GM18867 (cell line): ENCODE measurements around the gene PGBD5.

Experiments used
- ATAC-seq: cut with Tn5 transposase; IDR thresholded peaks from one replicate; pipeline ENCODE4 v1.9.1; 2021; ENCODE audit warnings: mild to moderate bottlenecking, moderate library complexity; ENCODE audit not compliant: unreplicated experiment

Gene PGBD5

DNA sequence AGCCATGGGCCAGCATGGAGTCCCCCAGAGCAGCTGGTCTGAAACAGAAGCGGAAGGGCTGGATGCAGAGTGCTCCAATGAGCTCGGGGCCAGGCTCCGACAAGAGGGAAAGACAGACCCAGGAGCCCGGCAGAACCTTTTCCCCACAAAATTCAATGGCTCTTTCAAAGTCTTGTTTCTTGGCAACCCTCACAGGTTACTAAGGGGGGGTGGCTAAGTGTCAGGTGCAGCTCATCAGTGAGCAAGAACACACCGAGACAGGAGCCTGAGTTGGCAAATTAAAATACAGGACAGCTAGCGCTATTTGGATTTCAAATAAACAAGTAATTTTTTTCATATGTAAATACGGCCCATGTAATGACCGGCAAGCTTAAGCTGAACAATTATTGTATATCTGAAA lies 27.3 kb downstream of the PGBD5 start:
- ATAC-seq, result no peak

DNA sequence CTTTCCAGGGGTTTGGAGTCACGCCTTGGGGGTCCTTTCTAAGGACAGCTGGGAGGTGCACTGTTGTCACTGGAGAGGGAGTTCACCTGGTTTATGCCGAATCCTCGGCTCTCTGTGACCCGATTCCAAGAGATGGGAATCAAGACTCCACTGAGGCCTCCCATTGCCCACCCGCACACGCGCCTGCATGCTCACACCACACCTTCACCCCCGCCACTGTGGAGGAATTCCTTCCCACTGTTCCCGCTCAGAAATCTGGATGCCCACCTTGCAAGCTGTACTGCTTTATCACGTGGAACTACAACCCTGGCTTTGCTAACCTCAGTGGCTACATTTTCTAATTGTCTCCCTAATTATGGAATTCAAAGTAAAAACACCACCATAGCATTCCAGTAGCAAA lies 29.2 kb downstream of the PGBD5 start:
- no peak for ATAC-seq

DNA sequence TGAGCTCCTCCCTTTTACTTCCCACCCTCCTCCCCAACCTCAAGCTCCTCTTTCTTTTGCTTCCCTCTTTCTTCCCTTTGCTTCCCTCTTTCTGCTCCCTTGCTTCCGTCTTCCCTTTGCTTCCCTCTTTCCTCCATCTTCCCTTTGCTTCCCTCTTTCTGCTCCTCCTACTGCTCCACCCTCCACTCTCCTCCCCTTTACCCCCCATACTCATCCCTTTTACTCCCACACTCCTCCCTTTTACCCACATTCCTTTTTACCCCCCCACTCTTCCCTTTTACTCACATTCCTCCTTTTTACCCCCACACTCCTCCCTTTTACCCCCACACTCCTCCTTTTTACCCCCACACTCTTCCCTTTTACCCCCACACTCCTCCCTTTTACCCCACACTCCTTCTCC lies 30.2 kb downstream of the PGBD5 start:
- ATAC-seq, result no peak

GRCh38 chr1:230394741-230395140 lies 31.4 kb downstream of the PGBD5 start:
- ATAC-seq, result no peak

GRCh38 chr1:230394134-230394533 lies 32.0 kb downstream of the PGBD5 start:
- no peak for ATAC-seq

DNA sequence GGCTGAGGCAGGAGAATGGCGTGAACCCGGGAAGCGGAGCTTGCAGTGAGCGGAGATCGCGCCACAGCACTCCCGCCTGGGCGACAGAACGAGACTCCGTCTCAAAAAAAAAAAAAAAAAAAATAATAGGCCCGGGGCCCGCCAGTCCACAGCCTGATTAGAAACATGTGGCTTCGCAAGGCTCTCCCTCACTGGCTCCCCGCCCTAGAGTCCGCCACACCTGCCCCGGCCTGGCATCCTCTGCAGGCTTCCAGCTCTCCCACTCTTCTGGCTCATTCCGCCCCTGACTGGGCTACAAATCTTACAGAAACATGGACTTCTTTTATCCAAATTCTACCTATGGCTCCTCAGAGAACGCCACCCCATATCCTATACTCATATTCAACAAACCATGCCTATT lies 32.4 kb downstream of the PGBD5 start:
- ATAC-seq, result no peak

- ATAC-seq, result no peak
These were observed 33.1 kb downstream of the PGBD5 start for GRCh38 chr1:230392920-230393521.

DNA sequence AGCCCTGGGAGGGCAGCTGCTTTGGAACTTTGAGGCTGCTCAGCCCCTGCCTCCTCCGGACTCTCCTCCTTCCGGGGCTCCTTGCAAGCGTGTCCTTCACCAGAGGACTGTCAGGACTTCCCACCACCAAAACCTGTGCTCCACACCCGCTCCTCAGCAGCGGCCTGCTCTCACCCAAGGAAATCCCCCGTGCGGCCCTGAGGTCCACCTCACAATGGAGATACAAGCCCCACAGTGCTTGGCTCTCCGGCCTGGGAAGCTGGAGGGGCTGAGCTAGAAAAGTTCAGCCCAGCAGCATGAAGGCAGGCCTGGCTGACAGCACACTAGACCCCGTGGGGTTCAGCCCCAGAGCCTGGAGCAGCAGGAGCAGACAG lies 33.6 kb downstream of the PGBD5 start:
- ATAC-seq, result no peak

- ATAC-seq, result no peak
These were observed 34.2 kb downstream of the PGBD5 start for GRCh38 chr1:230391776-230392535.

GRCh38 chr1:230390371-230390770 lies 35.8 kb downstream of the PGBD5 start:
- ATAC-seq, result no peak

GRCh38 chr1:230387876-230388275 lies 38.3 kb downstream of the PGBD5 start:
- no peak for ATAC-seq

DNA sequence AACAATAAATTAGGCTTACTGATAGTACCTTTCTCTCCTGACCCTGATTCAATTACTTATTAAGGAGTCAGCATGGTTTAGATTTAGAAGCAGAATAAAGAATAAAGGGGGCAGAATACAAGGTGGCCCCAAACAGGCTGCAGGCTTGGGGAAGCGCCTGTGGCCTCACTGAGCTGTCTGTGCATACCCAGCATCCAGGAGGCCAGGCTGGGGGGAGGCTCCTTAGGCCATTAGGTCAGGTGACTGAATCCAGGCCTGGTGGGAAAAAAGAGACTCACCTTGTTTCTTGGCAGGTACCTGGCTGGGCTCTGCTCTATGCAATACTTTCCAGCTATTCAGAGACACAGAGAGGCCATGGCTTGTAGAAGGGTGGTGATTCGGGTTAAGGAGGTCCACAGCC lies 38.8 kb downstream of the PGBD5 start:
- ATAC-seq, result no peak

GRCh38 chr1:230386637-230387262 lies 39.4 kb downstream of the PGBD5 start:
- ATAC-seq, result no peak

DNA sequence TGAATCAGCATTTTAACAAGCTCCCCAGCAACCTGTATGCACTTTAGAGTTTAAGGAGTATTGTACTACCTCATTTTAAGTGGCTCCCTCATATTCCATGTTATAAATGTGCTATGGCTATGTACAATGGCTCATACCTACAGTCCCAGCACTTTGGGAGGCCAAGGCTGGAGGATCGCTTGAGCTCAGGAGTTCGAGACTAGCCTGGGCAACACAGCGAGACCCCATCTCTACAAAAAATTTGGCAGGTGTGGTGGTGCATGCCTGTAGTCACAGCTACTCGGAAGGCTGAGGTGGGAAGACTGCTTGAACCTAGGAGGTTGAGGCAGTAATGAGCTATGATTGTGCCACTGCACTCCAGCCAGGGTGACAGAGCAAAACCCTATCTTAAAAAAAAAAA lies 40.2 kb downstream of the PGBD5 start:
- ATAC-seq, result no peak

GRCh38 chr1:230385158-230385450 lies 41.0 kb downstream of the PGBD5 start:
- ATAC-seq, result no peak

GRCh38 chr1:230384380-230385157 lies 41.6 kb downstream of the PGBD5 start:
- ATAC-seq, result no peak

DNA sequence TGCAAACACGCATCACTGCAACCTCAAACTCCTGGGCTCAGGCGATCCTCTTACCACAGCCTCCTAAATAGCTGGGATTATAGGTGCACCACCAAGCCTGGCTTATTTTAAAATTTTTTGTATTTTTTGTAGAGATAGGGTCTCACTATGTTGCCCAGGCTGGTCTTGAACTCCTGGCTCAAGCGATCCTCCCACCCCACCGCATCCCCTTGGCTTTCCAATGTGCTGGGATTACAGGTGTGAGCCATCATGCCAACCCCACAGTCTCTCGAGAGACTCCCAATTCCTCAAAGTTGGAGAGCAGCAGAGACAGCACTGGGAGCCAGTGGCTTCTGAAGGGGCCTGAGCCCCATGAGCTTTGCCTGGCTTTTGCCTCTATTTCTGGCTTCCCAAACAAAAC lies 42.7 kb downstream of the PGBD5 start:
- no peak for ATAC-seq

DNA sequence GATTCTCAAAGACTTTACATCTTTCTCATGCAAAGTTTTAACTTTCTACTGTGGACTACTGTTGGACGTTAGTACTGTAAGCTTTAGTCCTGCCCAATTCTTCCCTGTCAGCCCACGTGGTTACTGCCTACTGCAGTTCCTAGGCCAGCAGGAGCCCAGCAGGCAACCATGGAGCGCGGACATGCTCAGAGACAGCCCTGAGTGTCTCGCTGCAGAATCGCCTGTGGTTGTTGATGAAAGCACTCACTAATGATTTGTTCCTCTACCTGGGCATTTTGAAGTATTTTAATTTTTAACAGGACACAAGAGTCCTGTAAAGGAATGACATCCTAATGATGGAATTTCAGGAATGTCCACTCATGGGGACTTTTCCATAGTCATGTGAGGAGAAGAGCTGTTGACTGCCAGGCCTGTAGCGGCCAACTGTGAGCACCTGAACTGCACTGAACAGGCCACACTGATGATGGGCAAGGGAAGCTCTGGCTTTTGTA lies 44.1 kb downstream of the PGBD5 start:
- no peak for ATAC-seq

- ATAC-seq, result no peak
These were observed 44.5 kb downstream of the PGBD5 start for GRCh38 chr1:230381585-230381984.

- ATAC-seq, result no peak
These were observed 45.1 kb downstream of the PGBD5 start for GRCh38 chr1:230381049-230381467.

GRCh38 chr1:230379928-230380327 lies 46.2 kb downstream of the PGBD5 start:
- ATAC-seq, result no peak

GRCh38 chr1:230379462-230379861 lies 46.7 kb downstream of the PGBD5 start:
- ATAC-seq, result no peak
